ENCODE results near the gene FERMT2. TPM values are rescaled to one million over a fixed set of nuclear protein-coding genes. Genes with fewer than 3 reads are reported as not detected.

Gene FERMT2
- polyA plus RNA-seq, 1 donor (not counting 4 experiments of a cell fraction or from before 2014, with no cell fraction given): 19.6 TPM

- Histone ChIP-seq H3K36me3 (ENCODE audit: control insufficient read depth in 2 of 2, extremely low read depth in 1 of 2, insufficient read depth in 2 of 2, low read length in 2 of 2) (no peaks in the 10 kb centered on the region), H4K20me1 (ENCODE audit: control insufficient read depth, extremely low read depth, insufficient read depth, low read length) (no peaks in the 10 kb centered on the region), H3K9ac (ENCODE audit: control insufficient read depth, extremely low read depth, insufficient read depth, low read length) (no peak overlapping the region), H3K9me1 (ENCODE audit: control insufficient read depth, extremely low read depth, insufficient read depth, low read length) (no peaks in the 10 kb centered on the region), H3K4me2 (ENCODE audit: control insufficient read depth, extremely low read depth, insufficient read depth, low read depth, low read length) (no peak overlapping the region), H3K4me1 (ENCODE audit: control insufficient read depth, extremely low read depth, insufficient read depth, low read length) (no peaks in the 10 kb centered on the region), H3K79me2 (ENCODE audit: control insufficient read depth, insufficient read depth, low read length) (no peaks in the 10 kb centered on the region), H3K27me3 (ENCODE audit: control insufficient read depth, extremely low read depth, insufficient read depth, low read length) (no peaks in the 10 kb centered on the region), H3K9me3 (ENCODE audit: control insufficient read depth, low read depth, low read length) (no peaks in the 10 kb centered on the region), H3K4me3 (ENCODE audit: control insufficient read depth in 2 of 3, extremely low read depth in 1 of 3, insufficient read depth in 2 of 3, low read depth in 1 of 3, low read length in 3 of 3) (no peak overlapping the region), H2AFZ (ENCODE audit: control insufficient read depth, low read length) (no peak overlapping the region), H3K27ac (ENCODE audit: control insufficient read depth, insufficient read depth, low read length) (no peak overlapping the region)
- FAIRE-seq: no peak
- DNase-seq (ENCODE audit: low read depth, low spot score): no peak
- TF ChIP-seq EZH2 (IDR thresholded peaks at IDR 0.05; ENCODE audit: low read length): no peak
- dilution Hi-C loops (cut with MboI; ENCODE audit: extremely low pct_ligation_motif_present, low sequenced_read_pairs): no loop called here
Measured at GRCh38 chr14:52996493-52996892, 45.6 kb upstream of the FERMT2 start.

DNA sequence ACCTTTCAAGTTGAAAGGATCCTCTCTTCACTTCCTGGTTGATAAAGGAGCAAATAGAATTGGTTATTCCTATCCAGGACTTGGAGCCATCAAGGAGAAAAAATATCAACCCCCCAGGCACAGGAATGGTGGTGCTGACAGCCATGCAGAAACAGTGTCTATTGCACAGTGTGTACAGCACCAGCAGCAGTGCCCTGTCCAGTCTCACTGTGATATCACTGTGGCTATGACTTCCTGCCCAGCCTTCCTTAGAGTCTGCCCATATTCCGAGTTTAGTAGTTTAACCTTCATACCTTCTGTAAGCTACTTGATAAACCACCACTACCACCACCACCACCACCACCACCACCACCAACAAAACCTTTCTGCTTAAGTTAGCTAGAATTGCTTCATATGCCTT lies 45.1 kb upstream of the FERMT2 start:
- TF ChIP-seq, protein P1, sequence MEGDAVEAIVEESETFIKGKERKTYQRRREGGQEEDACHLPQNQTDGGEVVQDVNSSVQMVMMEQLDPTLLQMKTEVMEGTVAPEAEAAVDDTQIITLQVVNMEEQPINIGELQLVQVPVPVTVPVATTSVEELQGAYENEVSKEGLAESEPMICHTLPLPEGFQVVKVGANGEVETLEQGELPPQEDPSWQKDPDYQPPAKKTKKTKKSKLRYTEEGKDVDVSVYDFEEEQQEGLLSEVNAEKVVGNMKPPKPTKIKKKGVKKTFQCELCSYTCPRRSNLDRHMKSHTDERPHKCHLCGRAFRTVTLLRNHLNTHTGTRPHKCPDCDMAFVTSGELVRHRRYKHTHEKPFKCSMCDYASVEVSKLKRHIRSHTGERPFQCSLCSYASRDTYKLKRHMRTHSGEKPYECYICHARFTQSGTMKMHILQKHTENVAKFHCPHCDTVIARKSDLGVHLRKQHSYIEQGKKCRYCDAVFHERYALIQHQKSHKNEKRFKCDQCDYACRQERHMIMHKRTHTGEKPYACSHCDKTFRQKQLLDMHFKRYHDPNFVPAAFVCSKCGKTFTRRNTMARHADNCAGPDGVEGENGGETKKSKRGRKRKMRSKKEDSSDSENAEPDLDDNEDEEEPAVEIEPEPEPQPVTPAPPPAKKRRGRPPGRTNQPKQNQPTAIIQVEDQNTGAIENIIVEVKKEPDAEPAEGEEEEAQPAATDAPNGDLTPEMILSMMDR (optimal IDR thresholded peaks at IDR 0.05 in 1 of 3, IDR thresholded peaks at IDR 0.05 in 1 of 3, conservative IDR thresholded peaks at IDR 0.05 in 1 of 3; ENCODE audit: extremely low read depth in 1 of 3, insufficient read depth in 2 of 3, low read length in 3 of 3): no peak
- no peak for TF ChIP-seq EZH2 (IDR thresholded peaks at IDR 0.05; ENCODE audit: low read length)
- H3K4me1 ChIP-seq (ENCODE audit: control insufficient read depth, extremely low read depth, insufficient read depth, low read length): no peaks in the 10 kb centered on the region
- DNase-seq (ENCODE audit: low read depth, low spot score) (no peak), FAIRE-seq (no peak)
- H3K79me2 ChIP-seq (ENCODE audit: control insufficient read depth, insufficient read depth, low read length): no peaks in the 10 kb centered on the region
- H3K4me3 ChIP-seq (ENCODE audit: control insufficient read depth in 2 of 3, extremely low read depth in 1 of 3, insufficient read depth in 2 of 3, low read depth in 1 of 3, low read length in 3 of 3): no peak overlapping the region
- no peak overlapping the region for H2AFZ ChIP-seq (ENCODE audit: control insufficient read depth, low read length)
- no peak overlapping the region for H3K4me2 ChIP-seq (ENCODE audit: control insufficient read depth, extremely low read depth, insufficient read depth, low read depth, low read length)
- H3K9ac ChIP-seq (ENCODE audit: control insufficient read depth, extremely low read depth, insufficient read depth, low read length): no peak overlapping the region
- H3K9me1 ChIP-seq (ENCODE audit: control insufficient read depth, extremely low read depth, insufficient read depth, low read length): no peaks in the 10 kb centered on the region
- H3K27ac ChIP-seq (ENCODE audit: control insufficient read depth, insufficient read depth, low read length): no peak overlapping the region
- dilution Hi-C loops (cut with MboI; ENCODE audit: extremely low pct_ligation_motif_present, low sequenced_read_pairs): no loop called here
- H3K9me3 ChIP-seq (ENCODE audit: control insufficient read depth, low read depth, low read length): no peaks in the 10 kb centered on the region
- no peaks in the 10 kb centered on the region for H4K20me1 ChIP-seq (ENCODE audit: control insufficient read depth, extremely low read depth, insufficient read depth, low read length)
- no peaks in the 10 kb centered on the region for H3K27me3 ChIP-seq (ENCODE audit: control insufficient read depth, extremely low read depth, insufficient read depth, low read length)
- H3K36me3 ChIP-seq (ENCODE audit: control insufficient read depth in 2 of 2, extremely low read depth in 1 of 2, insufficient read depth in 2 of 2, low read length in 2 of 2): no peaks in the 10 kb centered on the region

DNA sequence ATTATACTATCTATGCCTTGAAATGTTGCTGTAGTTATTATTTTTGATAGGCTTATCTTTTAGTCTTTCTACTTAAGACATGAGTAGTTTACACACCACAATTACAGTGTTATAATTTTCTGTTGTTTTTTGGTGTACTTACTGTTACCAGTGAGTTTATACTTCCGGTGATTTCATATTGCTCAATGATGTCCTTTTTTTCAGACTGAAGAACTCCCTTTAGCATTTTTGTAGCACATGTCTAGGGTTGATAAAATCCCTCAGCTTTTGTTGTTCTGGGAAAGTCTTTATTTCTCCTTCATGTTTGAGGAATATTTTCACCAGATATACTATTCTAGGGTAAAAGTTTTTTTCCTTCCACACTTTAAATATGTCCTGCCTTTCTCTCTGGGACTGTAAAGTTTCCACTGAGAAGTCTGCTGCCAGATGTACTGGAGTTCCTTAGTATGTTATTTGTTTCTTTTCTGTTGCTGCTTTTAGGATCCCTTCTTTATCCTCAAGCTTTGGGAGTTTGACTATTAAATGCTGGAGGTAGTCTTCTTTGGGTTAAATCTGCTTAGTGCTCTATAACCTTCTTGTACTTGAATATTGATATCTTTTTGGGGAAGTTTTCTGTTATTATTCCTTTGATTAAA lies 41.5 kb upstream of the FERMT2 start:
- H3K4me1 ChIP-seq (ENCODE audit: control insufficient read depth, extremely low read depth, insufficient read depth, low read length): no peaks in the 10 kb centered on the region
- no peak overlapping the region for H3K4me3 ChIP-seq (ENCODE audit: control insufficient read depth in 2 of 3, extremely low read depth in 1 of 3, insufficient read depth in 2 of 3, low read depth in 1 of 3, low read length in 3 of 3)
- peaks cover 3% of the 10 kb centered on the region for H3K27me3 ChIP-seq (ENCODE audit: control insufficient read depth, extremely low read depth, insufficient read depth, low read length)
- H3K4me2 ChIP-seq (ENCODE audit: control insufficient read depth, extremely low read depth, insufficient read depth, low read depth, low read length): no peak overlapping the region
- DNase-seq (ENCODE audit: low read depth, low spot score) (no peak), FAIRE-seq (no peak)
- H3K9ac ChIP-seq (ENCODE audit: control insufficient read depth, extremely low read depth, insufficient read depth, low read length): no peak overlapping the region
- no peaks in the 10 kb centered on the region for H3K9me3 ChIP-seq (ENCODE audit: control insufficient read depth, low read depth, low read length)
- dilution Hi-C loops (cut with MboI; ENCODE audit: extremely low pct_ligation_motif_present, low sequenced_read_pairs): no loop called here
- no peaks in the 10 kb centered on the region for H3K36me3 ChIP-seq (ENCODE audit: control insufficient read depth in 2 of 2, extremely low read depth in 1 of 2, insufficient read depth in 2 of 2, low read length in 2 of 2)
- TF ChIP-seq, protein P1 (optimal IDR thresholded peaks at IDR 0.05 in 1 of 3, IDR thresholded peaks at IDR 0.05 in 1 of 3, conservative IDR thresholded peaks at IDR 0.05 in 1 of 3; ENCODE audit: extremely low read depth in 1 of 3, insufficient read depth in 2 of 3, low read length in 3 of 3): no peak
- no peak for TF ChIP-seq EZH2 (IDR thresholded peaks at IDR 0.05; ENCODE audit: low read length)
- no peaks in the 10 kb centered on the region for H4K20me1 ChIP-seq (ENCODE audit: control insufficient read depth, extremely low read depth, insufficient read depth, low read length)
- H3K79me2 ChIP-seq (ENCODE audit: control insufficient read depth, insufficient read depth, low read length): no peaks in the 10 kb centered on the region
- no peak overlapping the region for H3K27ac ChIP-seq (ENCODE audit: control insufficient read depth, insufficient read depth, low read length)
- no peak overlapping the region for H2AFZ ChIP-seq (ENCODE audit: control insufficient read depth, low read length)
- H3K9me1 ChIP-seq (ENCODE audit: control insufficient read depth, extremely low read depth, insufficient read depth, low read length): no peaks in the 10 kb centered on the region
